ENCODE measurements around the gene MRPL54. TPM values are rescaled to one million over a fixed set of nuclear protein-coding genes. Genes with fewer than 3 reads are reported as not detected.

Gene MRPL54
- total and polyA plus RNA-seq, 2 experiments from 2014 or later: 29.7 to 89.9 TPM

DNA sequence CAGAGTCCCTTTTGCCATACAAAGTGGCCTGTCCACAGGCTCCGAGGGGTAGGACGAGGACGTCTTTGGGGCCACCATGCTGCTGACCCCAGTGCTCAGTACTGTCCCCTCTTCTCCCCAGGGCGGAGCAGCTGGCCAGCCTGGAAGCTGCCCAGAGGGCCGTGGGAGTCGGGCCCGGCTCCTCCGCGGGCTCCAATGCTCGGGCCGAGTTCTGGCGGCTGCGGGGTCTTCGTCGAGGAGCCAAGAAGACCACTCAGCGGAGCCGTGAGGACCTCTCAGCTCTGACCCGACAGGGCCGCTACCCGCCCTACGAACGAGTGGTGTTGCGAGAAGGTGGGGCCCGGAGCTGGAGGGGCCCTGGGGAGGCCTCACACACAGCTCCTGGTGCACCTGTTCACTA, 22.1 kb upstream of the MRPL54 start:
- TF ChIP-seq, protein P1, sequence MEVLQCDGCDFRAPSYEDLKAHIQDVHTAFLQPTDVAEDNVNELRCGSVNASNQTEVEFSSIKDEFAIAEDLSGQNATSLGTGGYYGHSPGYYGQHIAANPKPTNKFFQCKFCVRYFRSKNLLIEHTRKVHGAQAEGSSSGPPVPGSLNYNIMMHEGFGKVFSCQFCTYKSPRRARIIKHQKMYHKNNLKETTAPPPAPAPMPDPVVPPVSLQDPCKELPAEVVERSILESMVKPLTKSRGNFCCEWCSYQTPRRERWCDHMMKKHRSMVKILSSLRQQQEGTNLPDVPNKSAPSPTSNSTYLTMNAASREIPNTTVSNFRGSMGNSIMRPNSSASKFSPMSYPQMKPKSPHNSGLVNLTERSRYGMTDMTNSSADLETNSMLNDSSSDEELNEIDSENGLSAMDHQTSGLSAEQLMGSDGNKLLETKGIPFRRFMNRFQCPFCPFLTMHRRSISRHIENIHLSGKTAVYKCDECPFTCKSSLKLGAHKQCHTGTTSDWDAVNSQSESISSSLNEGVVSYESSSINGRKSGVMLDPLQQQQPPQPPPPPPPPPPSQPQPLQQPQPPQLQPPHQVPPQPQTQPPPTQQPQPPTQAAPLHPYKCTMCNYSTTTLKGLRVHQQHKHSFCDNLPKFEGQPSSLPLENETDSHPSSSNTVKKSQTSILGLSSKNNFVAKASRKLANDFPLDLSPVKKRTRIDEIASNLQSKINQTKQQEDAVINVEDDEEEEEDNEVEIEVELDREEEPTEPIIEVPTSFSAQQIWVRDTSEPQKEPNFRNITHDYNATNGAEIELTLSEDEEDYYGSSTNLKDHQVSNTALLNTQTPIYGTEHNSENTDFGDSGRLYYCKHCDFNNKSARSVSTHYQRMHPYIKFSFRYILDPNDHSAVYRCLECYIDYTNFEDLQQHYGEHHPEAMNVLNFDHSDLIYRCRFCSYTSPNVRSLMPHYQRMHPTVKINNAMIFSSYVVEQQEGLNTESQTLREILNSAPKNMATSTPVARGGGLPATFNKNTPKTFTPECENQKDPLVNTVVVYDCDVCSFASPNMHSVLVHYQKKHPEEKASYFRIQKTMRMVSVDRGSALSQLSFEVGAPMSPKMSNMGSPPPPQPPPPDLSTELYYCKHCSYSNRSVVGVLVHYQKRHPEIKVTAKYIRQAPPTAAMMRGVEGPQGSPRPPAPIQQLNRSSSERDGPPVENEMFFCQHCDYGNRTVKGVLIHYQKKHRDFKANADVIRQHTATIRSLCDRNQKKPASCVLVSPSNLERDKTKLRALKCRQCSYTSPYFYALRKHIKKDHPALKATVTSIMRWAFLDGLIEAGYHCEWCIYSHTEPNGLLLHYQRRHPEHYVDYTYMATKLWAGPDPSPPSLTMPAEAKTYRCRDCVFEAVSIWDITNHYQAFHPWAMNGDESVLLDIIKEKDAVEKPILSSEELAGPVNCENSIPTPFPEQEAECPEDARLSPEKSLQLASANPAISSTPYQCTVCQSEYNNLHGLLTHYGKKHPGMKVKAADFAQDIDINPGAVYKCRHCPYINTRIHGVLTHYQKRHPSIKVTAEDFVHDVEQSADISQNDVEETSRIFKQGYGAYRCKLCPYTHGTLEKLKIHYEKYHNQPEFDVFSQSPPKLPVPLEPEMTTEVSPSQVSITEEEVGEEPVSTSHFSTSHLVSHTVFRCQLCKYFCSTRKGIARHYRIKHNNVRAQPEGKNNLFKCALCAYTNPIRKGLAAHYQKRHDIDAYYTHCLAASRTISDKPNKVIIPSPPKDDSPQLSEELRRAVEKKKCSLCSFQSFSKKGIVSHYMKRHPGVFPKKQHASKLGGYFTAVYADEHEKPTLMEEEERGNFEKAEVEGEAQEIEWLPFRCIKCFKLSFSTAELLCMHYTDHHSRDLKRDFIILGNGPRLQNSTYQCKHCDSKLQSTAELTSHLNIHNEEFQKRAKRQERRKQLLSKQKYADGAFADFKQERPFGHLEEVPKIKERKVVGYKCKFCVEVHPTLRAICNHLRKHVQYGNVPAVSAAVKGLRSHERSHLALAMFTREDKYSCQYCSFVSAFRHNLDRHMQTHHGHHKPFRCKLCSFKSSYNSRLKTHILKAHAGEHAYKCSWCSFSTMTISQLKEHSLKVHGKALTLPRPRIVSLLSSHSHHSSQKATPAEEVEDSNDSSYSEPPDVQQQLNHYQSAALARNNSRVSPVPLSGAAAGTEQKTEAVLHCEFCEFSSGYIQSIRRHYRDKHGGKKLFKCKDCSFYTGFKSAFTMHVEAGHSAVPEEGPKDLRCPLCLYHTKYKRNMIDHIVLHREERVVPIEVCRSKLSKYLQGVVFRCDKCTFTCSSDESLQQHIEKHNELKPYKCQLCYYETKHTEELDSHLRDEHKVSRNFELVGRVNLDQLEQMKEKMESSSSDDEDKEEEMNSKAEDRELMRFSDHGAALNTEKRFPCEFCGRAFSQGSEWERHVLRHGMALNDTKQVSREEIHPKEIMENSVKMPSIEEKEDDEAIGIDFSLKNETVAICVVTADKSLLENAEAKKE (CRISPR knock-in tag; IDR thresholded peaks at IDR 0.05): no peak
- TF ChIP-seq STAT1 (IDR thresholded peaks at IDR 0.05; ENCODE audit: unreplicated experiment) (no peak), ETS1 (IDR thresholded peaks at IDR 0.05) (no peak), CREB1 (CRISPR knock-in tag; IDR thresholded peaks at IDR 0.05; ENCODE audit: low read depth) (no peak), CTCF (conservative IDR thresholded peaks at IDR 0.05; ENCODE audit: low read depth in 2 of 2) (no peak), EZH2phosphoT487 (IDR thresholded peaks at IDR 0.05; ENCODE audit: unreplicated experiment) (no peak), ZNF114 (CRISPR knock-in tag; IDR thresholded peaks at IDR 0.05) (no peak), POLR2AphosphoS5 (IDR thresholded peaks at IDR 0.05; ENCODE audit: low read depth) (no peak), EZH2 (IDR thresholded peaks at IDR 0.05; ENCODE audit: low read depth, unreplicated experiment) (no peak), ZNF331 (CRISPR knock-in tag; IDR thresholded peaks at IDR 0.05; ENCODE audit: low read depth) (no peak), NANOG (IDR thresholded peaks at IDR 0.05; ENCODE audit: borderline replicate concordance) (no peak), JUNB (IDR thresholded peaks at IDR 0.05; ENCODE audit: unreplicated experiment) (no peak)
- TF ChIP-seq, protein P2, sequence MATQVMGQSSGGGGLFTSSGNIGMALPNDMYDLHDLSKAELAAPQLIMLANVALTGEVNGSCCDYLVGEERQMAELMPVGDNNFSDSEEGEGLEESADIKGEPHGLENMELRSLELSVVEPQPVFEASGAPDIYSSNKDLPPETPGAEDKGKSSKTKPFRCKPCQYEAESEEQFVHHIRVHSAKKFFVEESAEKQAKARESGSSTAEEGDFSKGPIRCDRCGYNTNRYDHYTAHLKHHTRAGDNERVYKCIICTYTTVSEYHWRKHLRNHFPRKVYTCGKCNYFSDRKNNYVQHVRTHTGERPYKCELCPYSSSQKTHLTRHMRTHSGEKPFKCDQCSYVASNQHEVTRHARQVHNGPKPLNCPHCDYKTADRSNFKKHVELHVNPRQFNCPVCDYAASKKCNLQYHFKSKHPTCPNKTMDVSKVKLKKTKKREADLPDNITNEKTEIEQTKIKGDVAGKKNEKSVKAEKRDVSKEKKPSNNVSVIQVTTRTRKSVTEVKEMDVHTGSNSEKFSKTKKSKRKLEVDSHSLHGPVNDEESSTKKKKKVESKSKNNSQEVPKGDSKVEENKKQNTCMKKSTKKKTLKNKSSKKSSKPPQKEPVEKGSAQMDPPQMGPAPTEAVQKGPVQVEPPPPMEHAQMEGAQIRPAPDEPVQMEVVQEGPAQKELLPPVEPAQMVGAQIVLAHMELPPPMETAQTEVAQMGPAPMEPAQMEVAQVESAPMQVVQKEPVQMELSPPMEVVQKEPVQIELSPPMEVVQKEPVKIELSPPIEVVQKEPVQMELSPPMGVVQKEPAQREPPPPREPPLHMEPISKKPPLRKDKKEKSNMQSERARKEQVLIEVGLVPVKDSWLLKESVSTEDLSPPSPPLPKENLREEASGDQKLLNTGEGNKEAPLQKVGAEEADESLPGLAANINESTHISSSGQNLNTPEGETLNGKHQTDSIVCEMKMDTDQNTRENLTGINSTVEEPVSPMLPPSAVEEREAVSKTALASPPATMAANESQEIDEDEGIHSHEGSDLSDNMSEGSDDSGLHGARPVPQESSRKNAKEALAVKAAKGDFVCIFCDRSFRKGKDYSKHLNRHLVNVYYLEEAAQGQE (IDR thresholded peaks at IDR 0.05; ENCODE audit: unreplicated experiment): no peak
- H3K27ac Mint-ChIP-seq: no peak overlapping the region
- no peaks in the 10 kb centered on the region for H3F3A ChIP-seq (replicated peaks; ENCODE audit: low read depth)
- DNase-seq (ENCODE audit: low spot score) (no peak), ATAC-seq (no peak)
- no peaks in the 10 kb centered on the region for H3K9me3 Mint-ChIP-seq
- H3K36me3 Mint-ChIP-seq (ENCODE audit: low read depth): 0 out of 3 replicates have a peak, but pooled peaks cover 3% of the 10 kb centered on the region
- H4K20me1 ChIP-seq (replicated peaks; ENCODE audit: insufficient read depth): no peaks in the 10 kb centered on the region
- no peaks in the 10 kb centered on the region for H3K79me2 ChIP-seq (replicated peaks; ENCODE audit: insufficient read depth)
- H3K36me3 ChIP-seq (ENCODE audit: insufficient read depth): no peaks in the 10 kb centered on the region
- H3K27me3 Mint-ChIP-seq (ENCODE audit: insufficient read depth, low read depth, poor library complexity): peaks cover 4% of the 10 kb centered on the region
- no peak overlapping the region for H3K27ac ChIP-seq (ENCODE audit: low read depth)
- no peak overlapping the region for H3K4me3 Mint-ChIP-seq
- H3K4me1 Mint-ChIP-seq: no peaks in the 10 kb centered on the region
- no peak overlapping the region for H3K4me3 ChIP-seq
- H3K9me2 ChIP-seq (ENCODE audit: insufficient read depth): no peaks in the 10 kb centered on the region
- no peaks in the 10 kb centered on the region for H3K4me1 ChIP-seq (ENCODE audit: insufficient read depth)
- no peak overlapping the region for H2AFZ ChIP-seq
- H3K27me3 ChIP-seq (ENCODE audit: insufficient read depth): no peaks in the 10 kb centered on the region
- no peak overlapping the region for H3K4me2 ChIP-seq
